Measurements from ENCODE around the gene FGF16.
"Not testable (repeated sequence)": the region's sequence is repeated elsewhere in the genome, so short reads cannot be mapped to it uniquely, and the experiment has no call there.

The FGF16 gene
- long read RNA-seq, donor 1: 0 reads
- long read RNA-seq, donor 2: 0 reads
- long read RNA-seq, donor 3: 0 reads
- long read RNA-seq, donor 4: 0 reads
- long read RNA-seq, donor 5: 0 reads
- long read RNA-seq, donor 6: 0 reads
- long read RNA-seq, donor 7: 0 reads
- long read RNA-seq, donor 8: 0 reads

GRCh38 chrX:77446908-77447652 lies at the start of gene FGF16:
FGF16 (plus strand) TSS chrX:77447389; CDS start chrX:77447675, 286 bp downstream.
- peak; percentile 53 for DNase-seq

GRCh38 chrX:77398330-77398954 lies 48.7 kb upstream of the FGF16 start:
- no peak for DNase-seq

- no peak for DNase-seq
Observed at GRCh38 chrX:77404419-77404818, 42.8 kb upstream of the FGF16 start.

GRCh38 chrX:77407821-77408220 lies 39.4 kb upstream of the FGF16 start:
- not testable (repeated sequence) for DNase-seq

- DNase-seq: no peak
Observed at GRCh38 chrX:77412631-77413030, 34.6 kb upstream of the FGF16 start.

- no peak for DNase-seq
Observed at GRCh38 chrX:77415161-77415560, 32.0 kb upstream of the FGF16 start.

GRCh38 chrX:77415882-77416281 lies 31.3 kb upstream of the FGF16 start:
- no peak for DNase-seq

GRCh38 chrX:77422891-77423648 lies 24.1 kb upstream of the FGF16 start:
- DNase-seq: no peak

- DNase-seq: no peak
Observed at GRCh38 chrX:77426811-77427210, 20.4 kb upstream of the FGF16 start.

GRCh38 chrX:77427611-77428010 lies 19.6 kb upstream of the FGF16 start:
- no peak for DNase-seq

GRCh38 chrX:77428551-77428950 lies 18.6 kb upstream of the FGF16 start:
- no peak for DNase-seq

- no peak for DNase-seq
Observed at GRCh38 chrX:77431227-77431626, 16.0 kb upstream of the FGF16 start.

- no peak for DNase-seq
Observed at GRCh38 chrX:77433001-77433400, 14.2 kb upstream of the FGF16 start.

GRCh38 chrX:77434962-77435361 lies 12.2 kb upstream of the FGF16 start:
- DNase-seq: no peak

- no peak for DNase-seq
Observed at GRCh38 chrX:77436271-77436670, 10.9 kb upstream of the FGF16 start.

GRCh38 chrX:77436682-77437081 lies 10.5 kb upstream of the FGF16 start:
- DNase-seq: no peak

- no peak for DNase-seq
Observed at GRCh38 chrX:77440330-77440729, 6.9 kb upstream of the FGF16 start.

GRCh38 chrX:77441033-77441432 lies 6.2 kb upstream of the FGF16 start:
- DNase-seq: no peak

GRCh38 chrX:77441479-77441878 lies 5.7 kb upstream of the FGF16 start:
- no peak for DNase-seq

GRCh38 chrX:77442728-77443127 lies 4.5 kb upstream of the FGF16 start:
- DNase-seq: no peak

GRCh38 chrX:77444075-77444474 lies 3.1 kb upstream of the FGF16 start:
- no peak for DNase-seq

- no peak for DNase-seq
Observed at GRCh38 chrX:77444545-77444944, 2.6 kb upstream of the FGF16 start.

- DNase-seq: peak; percentile 19
Observed at GRCh38 chrX:77446029-77446585, 1.1 kb upstream of the FGF16 start.

Measured in right kidney (tissue), 9 donors.